HCT116 (cell line): ENCODE data around the gene CDIP1. TPM values are rescaled to one million over a fixed set of nuclear protein-coding genes. Genes with fewer than 3 reads are reported as not detected.

Source experiments
- ATAC-seq: fragments of 200-7000 bp; cut with Tn5 transposase; 2 replicates; pipeline ENCODE4 v1.9.1; 2020; ENCODE audit warnings: mild to moderate bottlenecking, moderate library complexity
- BruUV-seq: library from RNA; stranded (reverse); fragments of 400-500 nt; replicated peaks from 2 replicates; lab custom pipeline; 2021; lab: Mats Ljungman, UMichigan
- CTCF ChIA-PET: fragments of 300-600 bp; sonication (Branson Sonifier 250); formaldehyde crosslinking; loops from one replicate; lab custom pipeline; 2021; ENCODE audit warnings: antibody characterized with exemption; lab: Charles Lee
- POLR2A ChIA-PET: fragments of 300-600, 350-600 bp; sonication (Branson Sonifier 250); formaldehyde crosslinking; loops from one replicate; lab custom pipeline; 2021; ENCODE audit warnings: antibody characterized with exemption; lab: Charles Lee
- RAD21 ChIA-PET, 2 experiments: fragments of 300-600 bp; sonication (Branson Sonifier 250); formaldehyde crosslinking; loops; one replicate each; lab custom pipeline; 2023; ENCODE audit warnings: low total read pairs in 2 of 2; ENCODE audit not compliant: uncharacterized antibody in 2 of 2, unreplicated experiment in 2 of 2, low non-redundant PET in 1 of 2; lab: Charles Lee
- DNase-seq: peaks from one replicate; pipeline ENCODE4 v3.0.0-alpha.2; 2010; ENCODE audit warnings: low read depth, low spot score
- H2AFZ ChIP-seq: fragments of 200-600 bp; shearing (Covaris generic), sonication (generic); 2 replicates; pipeline ENCODE4 v1.6.1; 2017; ENCODE audit warnings: low read depth, mixed run types, mixed read lengths, antibody characterized with exemption, low read length; ENCODE audit not compliant: poor library complexity, severe bottlenecking
- H3K27ac ChIP-seq: 2 replicates; pipeline ENCODE4 v1.5.1; 2012; ENCODE audit warnings: low read depth, low read length
- H3K27me3 ChIP-seq: fragments of 200-600 bp; sonication (generic); 2 replicates; pipeline ENCODE4 v1.6.1; 2016; ENCODE audit warnings: mixed run types, low read length, mixed read lengths; ENCODE audit not compliant: insufficient read depth
- H3K36me3 ChIP-seq, 2 experiments: fragments of 200-500 bp in 1 of 2; fragments of 200-600 bp in 1 of 2; sonication (Bioruptor generic) in 1 of 2; sonication (generic) in 1 of 2; 2 replicates each; pipeline versions ENCODE4 v1.5.1 to v1.6.1; 2014 to 2016; ENCODE audit warnings: low read length in 2 of 2, inconsistent platforms in 1 of 2, mixed read lengths in 1 of 2, mixed run types in 1 of 2; ENCODE audit not compliant: insufficient read depth in 2 of 2, control insufficient read depth in 1 of 2
- H3K4me1 ChIP-seq, 2 experiments: fragments of 200-600 bp in 1 of 2; sonication (generic) in 1 of 2; 2 replicates each; pipeline versions ENCODE4 v1.5.1 to v1.6.1; 2012 to 2017; ENCODE audit warnings: low read length in 2 of 2, inconsistent platforms in 1 of 2, mild to moderate bottlenecking in 1 of 2, mixed read lengths in 1 of 2, mixed run types in 1 of 2, moderate library complexity in 1 of 2; ENCODE audit not compliant: insufficient read depth in 2 of 2, control insufficient read depth in 1 of 2
- H3K4me2 ChIP-seq: fragments of 200-600 bp; sonication (generic); 2 replicates; pipeline ENCODE4 v1.6.1; 2017; ENCODE audit warnings: mixed run types, low read length, mixed read lengths
- H3K4me3 ChIP-seq, 2 experiments: fragments of 200-600 bp in 1 of 2; sonication (generic) in 1 of 2; replicated peaks in 1 of 2; 2 replicates each; pipeline ENCODE4 v1.5.1; 2011 to 2016; ENCODE audit warnings: low read length in 2 of 2, control low read depth in 1 of 2, low read depth in 1 of 2, mild to moderate bottlenecking in 1 of 2, mixed read lengths in 1 of 2, mixed run types in 1 of 2
- H3K79me2 ChIP-seq: fragments of 200-600 bp; sonication (generic); 2 replicates; pipeline ENCODE4 v1.6.1; 2017; ENCODE audit warnings: mild to moderate bottlenecking, mixed run types, low read length, moderate library complexity, mixed read lengths; ENCODE audit not compliant: insufficient read depth
- H3K9ac ChIP-seq: fragments of 200-600 bp; sonication (generic); 2 replicates; pipeline ENCODE4 v1.6.1; 2016; ENCODE audit warnings: low read length, mixed read lengths
- H3K9me2 ChIP-seq: fragments of 200-600 bp; sonication (generic), shearing (Covaris generic); 2 replicates; pipeline ENCODE4 v1.6.1; 2017; ENCODE audit warnings: mixed run types, mild to moderate bottlenecking, moderate library complexity; ENCODE audit not compliant: insufficient read depth
- H3K9me3 ChIP-seq, 2 experiments: fragments of 200-500 bp in 1 of 2; fragments of 200-600 bp in 1 of 2; sonication (Bioruptor generic) in 1 of 2; sonication (generic) in 1 of 2; 2 replicates each; pipeline ENCODE4 v1.6.1; 2014 to 2017; ENCODE audit warnings: low read length in 2 of 2, mixed read lengths in 2 of 2, inconsistent platforms in 1 of 2, low read depth in 1 of 2, mild to moderate bottlenecking in 1 of 2, mixed run types in 1 of 2, moderate library complexity in 1 of 2; ENCODE audit not compliant: control insufficient read depth in 1 of 2, insufficient read depth in 1 of 2
- H4K20me1 ChIP-seq: fragments of 200-600 bp; sonication (generic), shearing (Covaris generic); 2 replicates; pipeline ENCODE4 v1.6.1; 2017; ENCODE audit warnings: mixed run types, mild to moderate bottlenecking, moderate library complexity; ENCODE audit not compliant: insufficient read depth
- CBX3 ChIP-seq: IDR thresholded peaks from 2 replicates; pipeline ENCODE4 v1.6.1; 2012; ENCODE audit warnings: low read depth
- EGR1 ChIP-seq: IDR thresholded peaks from 2 replicates; pipeline ENCODE4 v1.6.1; 2012; ENCODE audit warnings: low read depth
- EZH2phosphoT487 ChIP-seq: fragments of 200-600 bp; IDR thresholded peaks from 2 replicates; pipeline ENCODE4 v1.6.1; 2018; ENCODE audit warnings: antibody characterized with exemption, borderline replicate concordance
- RAD21 ChIP-seq: IDR thresholded peaks from 2 replicates; pipeline ENCODE4 v1.6.1; 2012; ENCODE audit warnings: low read depth, mild to moderate bottlenecking
- intact Hi-C: fragments of 100-400 bp; cut with micrococcal nuclease; formaldehyde crosslinking; loops from 2 replicates; pipeline ENCODE4 v1.10.0; 2022
- total RNA-seq: library from RNA; stranded (reverse); gene quantifications from one replicate; pipeline ENCODE4 v1.2.1, GENCODE V29; 2021; ENCODE audit not compliant: unreplicated experiment
- TF ChIP-seq, protein P1 (sequence below): IDR thresholded peaks from 2 replicates; pipeline ENCODE4 v1.6.1; 2012
- TF ChIP-seq, protein P2 (sequence below), 3 experiments: fragments of 200-600 bp in 1 of 3; sonication (generic) in 1 of 3; IDR thresholded peaks in 2 of 3; conservative IDR thresholded peaks in 1 of 3; 2 replicates each; pipeline ENCODE4 v1.5.1; 2012 to 2017; ENCODE audit warnings: low read depth in 2 of 3, low read length in 2 of 3, antibody characterized with exemption in 1 of 3, borderline replicate concordance in 1 of 3, control low read depth in 1 of 3, mild to moderate bottlenecking in 1 of 3, mixed read lengths in 1 of 3, mixed run types in 1 of 3, moderate library complexity in 1 of 3; ENCODE audit not compliant: insufficient read depth in 1 of 3

CDIP1 gene
- total RNA-seq, 1 experiment from 2014 or later, result 7.2 TPM

DNA sequence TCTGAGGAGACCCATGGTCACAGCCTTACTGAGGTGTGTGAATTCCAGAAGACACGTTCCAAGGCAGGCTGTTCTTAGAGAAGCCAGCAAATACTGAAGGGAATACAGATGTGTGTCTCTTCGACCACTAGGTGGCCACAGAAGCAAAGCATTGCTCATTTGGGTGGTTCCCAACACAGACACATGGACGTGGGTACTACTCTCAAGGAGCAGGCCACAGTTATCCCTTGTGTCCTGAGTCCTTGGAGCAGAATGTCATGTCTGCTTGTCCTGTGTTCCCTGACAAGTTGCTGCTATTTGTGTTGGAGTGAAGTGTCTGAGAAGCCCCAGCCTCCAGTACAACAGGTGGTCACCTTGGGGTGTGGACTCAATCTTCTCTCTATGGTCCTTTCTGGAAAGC, 32.1 kb downstream of the CDIP1 start:
- RAD21 ChIA-PET, result interaction anchor here in 1 of 2 experiments (0.9 kb wide), 1 partner anchor 42 kb away, joined by 3 read pairs; no protein-coding TSS in a partner anchor
- intact Hi-C loops, result loop anchor here (1.0 kb wide), 2 partner anchors 42 to 79 kb away; no protein-coding TSS in a partner anchor
- ATAC-seq, result peak; percentile 93

More for the DNA sequence above, 32.1 kb downstream of the CDIP1 start:
- DNase-seq, result peak; percentile 39
- H3K4me1 ChIP-seq, result peaks cover 0 to 10% of the 10 kb centered on the region in 2 experiments; a peak in 1 of 4 replicates
- peaks cover 23 to 40% of the 10 kb centered on the region in 2 experiments for H3K36me3 ChIP-seq
- CTCF ChIA-PET, result interaction anchor here (0.7 to 1.9 kb wide), 4 partner anchors 10 to 110 kb away, joined by 3 to 6 read pairs (median 3); no protein-coding TSS in a partner anchor
- no peak overlapping the region for H3K27ac ChIP-seq
- TF ChIP-seq EZH2phosphoT487 (no peak), EGR1 (no peak), CBX3 (no peak), RAD21 (peak; percentile 80)
- TF ChIP-seq, protein P1, sequence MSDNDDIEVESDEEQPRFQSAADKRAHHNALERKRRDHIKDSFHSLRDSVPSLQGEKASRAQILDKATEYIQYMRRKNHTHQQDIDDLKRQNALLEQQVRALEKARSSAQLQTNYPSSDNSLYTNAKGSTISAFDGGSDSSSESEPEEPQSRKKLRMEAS, result no peak; the same call in 1 of the 2 replicates
- TF ChIP-seq, protein P2, sequence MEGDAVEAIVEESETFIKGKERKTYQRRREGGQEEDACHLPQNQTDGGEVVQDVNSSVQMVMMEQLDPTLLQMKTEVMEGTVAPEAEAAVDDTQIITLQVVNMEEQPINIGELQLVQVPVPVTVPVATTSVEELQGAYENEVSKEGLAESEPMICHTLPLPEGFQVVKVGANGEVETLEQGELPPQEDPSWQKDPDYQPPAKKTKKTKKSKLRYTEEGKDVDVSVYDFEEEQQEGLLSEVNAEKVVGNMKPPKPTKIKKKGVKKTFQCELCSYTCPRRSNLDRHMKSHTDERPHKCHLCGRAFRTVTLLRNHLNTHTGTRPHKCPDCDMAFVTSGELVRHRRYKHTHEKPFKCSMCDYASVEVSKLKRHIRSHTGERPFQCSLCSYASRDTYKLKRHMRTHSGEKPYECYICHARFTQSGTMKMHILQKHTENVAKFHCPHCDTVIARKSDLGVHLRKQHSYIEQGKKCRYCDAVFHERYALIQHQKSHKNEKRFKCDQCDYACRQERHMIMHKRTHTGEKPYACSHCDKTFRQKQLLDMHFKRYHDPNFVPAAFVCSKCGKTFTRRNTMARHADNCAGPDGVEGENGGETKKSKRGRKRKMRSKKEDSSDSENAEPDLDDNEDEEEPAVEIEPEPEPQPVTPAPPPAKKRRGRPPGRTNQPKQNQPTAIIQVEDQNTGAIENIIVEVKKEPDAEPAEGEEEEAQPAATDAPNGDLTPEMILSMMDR (IDR thresholded peaks at IDR 0.05 in 2 of 3, conservative IDR thresholded peaks at IDR 0.05 in 1 of 3; ENCODE audit: borderline replicate concordance in 1 of 3, insufficient read depth in 1 of 3, low read depth in 2 of 3, low read length in 2 of 3), result peak; percentile 70 to 84 (median 80)
- no peaks in the 10 kb centered on the region for H3K27me3 ChIP-seq
- H4K20me1 ChIP-seq, result peaks cover 4% of the 10 kb centered on the region; the same call in 1 of the 2 replicates
- no peak overlapping the region for H3K4me3 ChIP-seq
- no peaks in the 10 kb centered on the region for H3K9me2 ChIP-seq
- H3K79me2 ChIP-seq, result peaks cover 38% of the 10 kb centered on the region
- no TSS peak for BruUV-seq
- POLR2A ChIA-PET, result no interaction called here
- H2AFZ ChIP-seq, result no peak overlapping the region
- 0 out of 2 replicates have a peak overlapping the region, but pooled peaks have one; percentile 27 for H3K9ac ChIP-seq
- H3K9me3 ChIP-seq, result no peaks in the 10 kb centered on the region
- H3K4me2 ChIP-seq, result no peak overlapping the region
